ENCODE results near the gene CLIP4. TPM values are rescaled to one million over a fixed set of nuclear protein-coding genes. Genes with fewer than 3 reads are reported as not detected.

CLIP4 gene
- total and polyA plus RNA-seq, 2 of the 4 experiments (the other 2 are of a cell fraction): 29.7 to 66.3 TPM

Other genes with a start within 250 kb of the CLIP4 start
- 5.7 and 11.1 TPM in 2 replicates for gene TRMT61B, start 245.1 kb upstream of the CLIP4 start, total RNA-seq (2012; rRNA removed)
- gene TRMT61B, start 245.1 kb upstream of the CLIP4 start, polyA plus RNA-seq (2012; rRNA removed): 4.9 and 6.6 TPM in 2 replicates
- gene WDR43, start 220.7 kb upstream of the CLIP4 start, total RNA-seq (2012; rRNA removed): 220 and 300 TPM in 2 replicates
- 37.7 and 40.3 TPM in 2 replicates for gene WDR43, start 220.7 kb upstream of the CLIP4 start, polyA plus RNA-seq (2012; rRNA removed)
- under 0.01 and 0.28 TPM in 2 replicates for gene TOGARAM2, start 134.1 kb upstream of the CLIP4 start, total RNA-seq (2012; rRNA removed)
- 0.32 and 0.38 TPM in 2 replicates for gene TOGARAM2, start 134.1 kb upstream of the CLIP4 start, polyA plus RNA-seq (2012; rRNA removed)
- not detected in 2 replicates for gene PCARE, start 40.9 kb upstream of the CLIP4 start, total RNA-seq (2012; rRNA removed)
- gene PCARE, start 40.9 kb upstream of the CLIP4 start, polyA plus RNA-seq (2012; rRNA removed): not detected in 2 replicates